ENCODE measurements around the gene ATP11A. TPM values are rescaled to one million over a fixed set of nuclear protein-coding genes. Genes with fewer than 3 reads are reported as not detected.

ATP11A gene
- total and polyA plus RNA-seq, 8 donors: 9.3 to 51.0 (median 30.5) TPM

DNA sequence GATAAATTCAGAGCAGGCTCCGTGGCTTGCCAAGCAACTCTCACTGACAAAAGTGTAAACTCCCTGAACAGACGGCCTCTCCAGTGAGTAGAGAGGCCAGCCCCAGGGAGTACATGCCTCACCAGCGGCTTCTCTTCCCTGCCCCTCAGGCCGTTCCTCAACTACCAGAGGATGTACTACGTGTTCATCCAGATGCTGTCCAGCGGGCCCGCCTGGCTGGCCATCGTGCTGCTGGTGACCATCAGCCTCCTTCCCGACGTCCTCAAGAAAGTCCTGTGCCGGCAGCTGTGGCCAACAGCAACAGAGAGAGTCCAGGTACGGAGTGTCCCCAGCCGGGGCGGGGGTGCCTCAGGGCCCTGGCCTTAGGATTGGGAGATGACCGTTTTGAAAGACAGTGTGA lies 185.8 kb downstream of the ATP11A start:
- 86 to 92% methylated on average over 15 of the region's 15 CpGs for whole genome bisulfite sequencing, 2 donors
- no peaks in the 10 kb centered on the region for H3K4me1 ChIP-seq
- peaks cover 0 to 7% (median under 1%) of the 10 kb centered on the region in 3 donors for H3K36me3 ChIP-seq
- intact Hi-C loops (cut with DNase I): loop anchor here in 1 of 3 donors (10.0 kb wide), 1 partner anchor 241 kb away; no protein-coding TSS in a partner anchor
- DNase-seq (peak in 1 of 6 donors; percentile 62), ATAC-seq (no peak), FAIRE-seq (no peak)
- H3K27me3 ChIP-seq: no peaks in the 10 kb centered on the region
- TF ChIP-seq, protein P1, sequence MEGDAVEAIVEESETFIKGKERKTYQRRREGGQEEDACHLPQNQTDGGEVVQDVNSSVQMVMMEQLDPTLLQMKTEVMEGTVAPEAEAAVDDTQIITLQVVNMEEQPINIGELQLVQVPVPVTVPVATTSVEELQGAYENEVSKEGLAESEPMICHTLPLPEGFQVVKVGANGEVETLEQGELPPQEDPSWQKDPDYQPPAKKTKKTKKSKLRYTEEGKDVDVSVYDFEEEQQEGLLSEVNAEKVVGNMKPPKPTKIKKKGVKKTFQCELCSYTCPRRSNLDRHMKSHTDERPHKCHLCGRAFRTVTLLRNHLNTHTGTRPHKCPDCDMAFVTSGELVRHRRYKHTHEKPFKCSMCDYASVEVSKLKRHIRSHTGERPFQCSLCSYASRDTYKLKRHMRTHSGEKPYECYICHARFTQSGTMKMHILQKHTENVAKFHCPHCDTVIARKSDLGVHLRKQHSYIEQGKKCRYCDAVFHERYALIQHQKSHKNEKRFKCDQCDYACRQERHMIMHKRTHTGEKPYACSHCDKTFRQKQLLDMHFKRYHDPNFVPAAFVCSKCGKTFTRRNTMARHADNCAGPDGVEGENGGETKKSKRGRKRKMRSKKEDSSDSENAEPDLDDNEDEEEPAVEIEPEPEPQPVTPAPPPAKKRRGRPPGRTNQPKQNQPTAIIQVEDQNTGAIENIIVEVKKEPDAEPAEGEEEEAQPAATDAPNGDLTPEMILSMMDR (IDR thresholded peaks at IDR 0.05): no peak
- H3K4me3 ChIP-seq: no peak overlapping the region
- H3K9me3 ChIP-seq: no peaks in the 10 kb centered on the region
- no peak overlapping the region for H3K27ac ChIP-seq

DNA sequence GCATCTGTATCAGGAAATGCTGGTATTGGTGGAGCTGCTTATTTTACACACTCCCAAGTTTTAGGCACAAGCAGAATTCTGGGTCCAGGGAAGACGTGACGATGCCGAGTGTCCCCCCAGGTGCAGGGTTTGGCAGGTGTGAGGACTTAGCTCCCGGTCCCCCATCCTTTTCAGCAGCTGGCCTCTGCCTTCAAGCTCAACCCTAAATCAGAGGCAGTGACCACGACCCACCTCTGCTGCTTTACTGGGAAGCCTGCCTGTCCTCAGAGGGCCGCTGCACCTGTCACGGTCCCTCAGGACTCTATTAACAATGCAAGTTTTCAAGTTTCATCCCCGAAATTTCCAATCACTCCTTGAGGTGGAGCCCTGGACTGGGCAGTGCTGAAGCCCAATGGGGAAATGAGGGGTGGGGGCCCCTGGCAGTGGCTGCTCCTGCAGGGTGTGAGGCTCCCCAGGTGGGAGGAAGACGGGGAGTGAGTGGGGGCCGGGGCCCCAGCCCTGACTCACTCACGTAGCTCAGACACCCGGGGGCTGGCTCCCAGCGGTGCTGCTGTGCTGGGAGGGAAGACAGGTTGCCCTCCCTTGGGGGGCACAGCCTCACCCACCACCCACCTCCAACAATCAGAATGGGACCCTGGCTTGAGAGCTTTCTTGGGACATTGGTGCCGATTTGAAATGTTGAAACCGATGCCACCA lies 186.6 kb downstream of the ATP11A start:
- DNase-seq: peak in 3 of 6 donors; percentile 8 to 65 (median 51)
- Histone ChIP-seq H3K27ac (no peak overlapping the region), H3K4me3 (no peak overlapping the region), H3K27me3 (no peaks in the 10 kb centered on the region), H3K36me3 (peaks cover 0 to 14% (median 5%) of the 10 kb centered on the region in 3 donors), H3K4me1 (no peaks in the 10 kb centered on the region), H3K9me3 (no peaks in the 10 kb centered on the region)
- no peak for FAIRE-seq
- WGBS, 2 donors: 79 to 85% methylated on average over 15 of the region's 15 CpGs
- no peak for ATAC-seq
- intact Hi-C loops (cut with DNase I): loop anchor here in 1 of 3 donors (10.0 kb wide), 1 partner anchor 242 kb away; no protein-coding TSS in a partner anchor
- TF ChIP-seq, protein P1 (IDR thresholded peaks at IDR 0.05): no peak

DNA sequence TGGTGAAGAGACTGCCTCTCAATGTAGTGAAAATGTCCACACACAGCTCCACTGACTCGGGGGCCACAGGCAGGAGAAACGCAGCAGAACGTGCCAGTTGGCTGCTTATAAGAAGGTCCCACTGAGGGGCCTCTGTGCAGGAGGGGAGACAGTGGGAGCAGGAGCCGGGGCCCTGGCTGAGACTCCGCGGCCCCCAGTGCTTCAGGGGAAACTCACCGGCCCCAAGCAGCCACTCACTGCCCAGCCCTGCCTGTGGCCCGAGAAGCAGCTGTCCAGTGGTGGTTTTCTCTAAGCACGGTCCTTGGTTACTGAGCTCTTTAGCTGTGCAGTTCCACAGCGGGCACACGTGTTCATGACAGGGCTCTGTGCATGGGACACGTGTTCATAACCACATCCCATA lies 187.2 kb downstream of the ATP11A start:
- WGBS, 2 donors: 89 to 90% methylated on average over 12 of the region's 12 CpGs
- ATAC-seq (no peak), FAIRE-seq (no peak), DNase-seq (peak in 2 of 6 donors; percentile 35 to 38)
- intact Hi-C loops (cut with DNase I): loop anchor here in 1 of 3 donors (10.0 kb wide), 1 partner anchor 242 kb away; no protein-coding TSS in a partner anchor
- Histone ChIP-seq H3K27me3 (no peaks in the 10 kb centered on the region), H3K27ac (no peak overlapping the region), H3K9me3 (no peaks in the 10 kb centered on the region), H3K4me3 (no peak overlapping the region), H3K36me3 (peaks cover 0 to 11% (median 5%) of the 10 kb centered on the region in 3 donors), H3K4me1 (no peaks in the 10 kb centered on the region)
- TF ChIP-seq, protein P1 (IDR thresholded peaks at IDR 0.05): no peak

DNA sequence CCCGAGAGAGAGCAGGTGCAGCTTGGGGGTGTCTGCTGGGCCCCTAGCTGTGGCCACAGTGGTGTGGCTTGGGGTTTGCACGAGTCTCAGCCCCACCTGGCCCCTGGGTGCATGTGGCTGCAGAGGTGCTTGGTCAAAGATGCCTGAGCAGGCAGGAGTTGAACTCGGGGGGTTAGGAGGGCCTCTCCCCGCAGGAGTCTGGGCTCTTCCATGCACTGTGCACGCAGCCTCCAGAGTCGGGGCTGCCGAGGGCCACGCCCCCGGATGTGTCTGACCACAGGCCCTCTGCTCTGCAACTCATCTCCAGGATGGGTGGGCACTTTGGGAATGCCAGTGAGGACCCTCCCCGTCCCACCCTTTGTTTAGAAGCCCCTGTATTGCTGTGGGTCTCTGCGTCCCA lies 187.7 kb downstream of the ATP11A start:
- no peak overlapping the region for H3K4me3 ChIP-seq
- TF ChIP-seq, protein P1 (IDR thresholded peaks at IDR 0.05): no peak
- 80 to 82% methylated on average over 11 of the region's 11 CpGs for WGBS, 2 donors
- H3K27ac ChIP-seq: no peak overlapping the region
- ATAC-seq (no peak), DNase-seq (peak in 2 of 6 donors; percentile 40 to 51), FAIRE-seq (no peak)
- intact Hi-C loops (cut with DNase I): loop anchor here in 1 of 3 donors (10.0 kb wide), 1 partner anchor 243 kb away; no protein-coding TSS in a partner anchor
- no peaks in the 10 kb centered on the region for H3K4me1 ChIP-seq
- peaks cover 0 to 7% (median 5%) of the 10 kb centered on the region in 3 donors for H3K36me3 ChIP-seq
- H3K27me3 ChIP-seq: no peaks in the 10 kb centered on the region
- no peaks in the 10 kb centered on the region for H3K9me3 ChIP-seq

Data from pancreas (tissue), 10 donors.